ENCODE data around the gene NUP98. TPM values are rescaled to one million over a fixed set of nuclear protein-coding genes. Genes with fewer than 3 reads are reported as not detected.

Gene NUP98
- total and polyA plus RNA-seq, 2 of the 13 experiments (the other 11 are each of a cell fraction or from before 2014, with no cell fraction given) = 76.6 to 85.3 TPM

DNA sequence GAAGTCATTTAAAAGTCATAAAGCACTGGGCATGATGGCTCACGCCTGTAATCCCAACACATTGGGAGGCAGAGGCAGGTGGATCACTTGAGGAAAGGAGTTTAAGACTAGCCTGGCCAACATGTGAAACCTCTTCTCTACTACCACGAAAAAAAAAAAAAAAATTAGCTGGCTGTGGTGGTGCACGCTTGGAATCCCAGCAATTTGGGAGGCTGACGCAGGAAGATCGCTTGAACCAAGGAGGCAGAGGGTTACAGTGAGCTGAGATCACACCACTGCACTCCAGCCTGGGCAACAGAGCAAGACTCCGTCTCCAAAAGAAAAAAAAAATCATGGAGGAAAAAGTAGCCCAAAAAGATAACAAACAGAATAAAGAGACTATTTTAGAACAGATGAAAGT lies 42.2 kb downstream of the NUP98 start:
- Histone ChIP-seq H3K4me3 (replicated peaks in 1 of 3; ENCODE audit: insufficient read depth in 1 of 3, low read depth in 2 of 3, low read length in 3 of 3) (no peak overlapping the region), H3K27me3 (ENCODE audit: control insufficient read depth in 1 of 2, insufficient read depth in 2 of 2, low read length in 2 of 2) (no peaks in the 10 kb centered on the region), H3K79me2 (ENCODE audit: insufficient read depth, low read length) (no peaks in the 10 kb centered on the region), H3K4me1 (ENCODE audit: insufficient read depth, low read length) (no peaks in the 10 kb centered on the region), H3K36me3 (replicated peaks in 1 of 2; ENCODE audit: control insufficient read depth in 1 of 2, insufficient read depth in 2 of 2, low read length in 2 of 2) (peaks cover 18 to 67% of the 10 kb centered on the region in 2 experiments), H3K9me3 (ENCODE audit: low read length) (no peaks in the 10 kb centered on the region), H2AFZ (ENCODE audit: low read length) (no peak overlapping the region), H3K9ac (ENCODE audit: insufficient read depth, low read depth, low read length) (no peak overlapping the region), H4K20me1 (ENCODE audit: insufficient read depth, low read length) (no peaks in the 10 kb centered on the region), H3K27ac (ENCODE audit: extremely low read length, insufficient read depth, low read length) (no peak overlapping the region), H3K4me2 (ENCODE audit: low read depth, low read length) (no peak overlapping the region)
- no TSS peak for BruUV-seq (replicated peaks)
- FAIRE-seq (no peak), DNase-seq (ENCODE audit: low spot score) (no peak), ATAC-seq (no peak)
- ChIA-PET CTCF (ENCODE audit: low intra/inter-chr PET ratio, low total read pairs) (no interaction called here), POLR2A (no interaction called here)
- intact Hi-C loops (cut with micrococcal nuclease; ENCODE audit: unreplicated experiment) = no loop called here
- in situ Hi-C loops (cut with HindIII; ENCODE audit: extremely low pct_ligation_motif_present, low pct_unique_long_range_greater_than_20kb) = no loop called here
- 97% methylated on average over 6 of the region's 6 CpGs for WGBS (ENCODE audit: low lambda C conversion rate)
- TF ChIP-seq ZNF20 (CRISPR knock-in tag; IDR thresholded peaks at IDR 0.05) (no peak), ZBTB7B (CRISPR knock-in tag; IDR thresholded peaks at IDR 0.05) (no peak), U2AF2 (IDR thresholded peaks at IDR 0.05; ENCODE audit: low read depth, low read length) (no peak), RXRB (CRISPR knock-in tag; IDR thresholded peaks at IDR 0.05; ENCODE audit: borderline replicate concordance) (no peak), ZNF781 (CRISPR knock-in tag; IDR thresholded peaks at IDR 0.05; ENCODE audit: borderline replicate concordance, not compliant biosample characterization) (no peak), TEAD2 (CRISPR knock-in tag; IDR thresholded peaks at IDR 0.05) (no peak), CENPT (CRISPR knock-in tag; IDR thresholded peaks at IDR 0.05; ENCODE audit: low read depth) (no peak), ZNF713 (CRISPR knock-in tag; IDR thresholded peaks at IDR 0.05) (no peak), SP4 (CRISPR knock-in tag; IDR thresholded peaks at IDR 0.05) (no peak)
- TF ChIP-seq, protein P1, sequence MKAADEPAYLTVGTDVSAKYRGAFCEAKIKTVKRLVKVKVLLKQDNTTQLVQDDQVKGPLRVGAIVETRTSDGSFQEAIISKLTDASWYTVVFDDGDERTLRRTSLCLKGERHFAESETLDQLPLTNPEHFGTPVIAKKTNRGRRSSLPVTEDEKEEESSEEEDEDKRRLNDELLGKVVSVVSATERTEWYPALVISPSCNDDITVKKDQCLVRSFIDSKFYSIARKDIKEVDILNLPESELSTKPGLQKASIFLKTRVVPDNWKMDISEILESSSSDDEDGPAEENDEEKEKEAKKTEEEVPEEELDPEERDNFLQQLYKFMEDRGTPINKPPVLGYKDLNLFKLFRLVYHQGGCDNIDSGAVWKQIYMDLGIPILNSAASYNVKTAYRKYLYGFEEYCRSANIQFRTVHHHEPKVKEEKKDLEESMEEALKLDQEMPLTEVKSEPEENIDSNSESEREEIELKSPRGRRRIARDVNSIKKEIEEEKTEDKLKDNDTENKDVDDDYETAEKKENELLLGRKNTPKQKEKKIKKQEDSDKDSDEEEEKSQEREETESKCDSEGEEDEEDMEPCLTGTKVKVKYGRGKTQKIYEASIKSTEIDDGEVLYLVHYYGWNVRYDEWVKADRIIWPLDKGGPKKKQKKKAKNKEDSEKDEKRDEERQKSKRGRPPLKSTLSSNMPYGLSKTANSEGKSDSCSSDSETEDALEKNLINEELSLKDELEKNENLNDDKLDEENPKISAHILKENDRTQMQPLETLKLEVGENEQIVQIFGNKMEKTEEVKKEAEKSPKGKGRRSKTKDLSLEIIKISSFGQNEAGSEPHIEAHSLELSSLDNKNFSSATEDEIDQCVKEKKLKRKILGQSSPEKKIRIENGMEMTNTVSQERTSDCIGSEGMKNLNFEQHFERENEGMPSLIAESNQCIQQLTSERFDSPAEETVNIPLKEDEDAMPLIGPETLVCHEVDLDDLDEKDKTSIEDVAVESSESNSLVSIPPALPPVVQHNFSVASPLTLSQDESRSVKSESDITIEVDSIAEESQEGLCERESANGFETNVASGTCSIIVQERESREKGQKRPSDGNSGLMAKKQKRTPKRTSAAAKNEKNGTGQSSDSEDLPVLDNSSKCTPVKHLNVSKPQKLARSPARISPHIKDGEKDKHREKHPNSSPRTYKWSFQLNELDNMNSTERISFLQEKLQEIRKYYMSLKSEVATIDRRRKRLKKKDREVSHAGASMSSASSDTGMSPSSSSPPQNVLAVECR (CRISPR knock-in tag; IDR thresholded peaks at IDR 0.05; ENCODE audit: borderline replicate concordance) = no peak
- TF ChIP-seq, protein P2, sequence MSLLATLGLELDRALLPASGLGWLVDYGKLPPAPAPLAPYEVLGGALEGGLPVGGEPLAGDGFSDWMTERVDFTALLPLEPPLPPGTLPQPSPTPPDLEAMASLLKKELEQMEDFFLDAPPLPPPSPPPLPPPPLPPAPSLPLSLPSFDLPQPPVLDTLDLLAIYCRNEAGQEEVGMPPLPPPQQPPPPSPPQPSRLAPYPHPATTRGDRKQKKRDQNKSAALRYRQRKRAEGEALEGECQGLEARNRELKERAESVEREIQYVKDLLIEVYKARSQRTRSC (CRISPR knock-in tag; IDR thresholded peaks at IDR 0.05; ENCODE audit: low read depth) = no peak
- TF ChIP-seq, protein P3, sequence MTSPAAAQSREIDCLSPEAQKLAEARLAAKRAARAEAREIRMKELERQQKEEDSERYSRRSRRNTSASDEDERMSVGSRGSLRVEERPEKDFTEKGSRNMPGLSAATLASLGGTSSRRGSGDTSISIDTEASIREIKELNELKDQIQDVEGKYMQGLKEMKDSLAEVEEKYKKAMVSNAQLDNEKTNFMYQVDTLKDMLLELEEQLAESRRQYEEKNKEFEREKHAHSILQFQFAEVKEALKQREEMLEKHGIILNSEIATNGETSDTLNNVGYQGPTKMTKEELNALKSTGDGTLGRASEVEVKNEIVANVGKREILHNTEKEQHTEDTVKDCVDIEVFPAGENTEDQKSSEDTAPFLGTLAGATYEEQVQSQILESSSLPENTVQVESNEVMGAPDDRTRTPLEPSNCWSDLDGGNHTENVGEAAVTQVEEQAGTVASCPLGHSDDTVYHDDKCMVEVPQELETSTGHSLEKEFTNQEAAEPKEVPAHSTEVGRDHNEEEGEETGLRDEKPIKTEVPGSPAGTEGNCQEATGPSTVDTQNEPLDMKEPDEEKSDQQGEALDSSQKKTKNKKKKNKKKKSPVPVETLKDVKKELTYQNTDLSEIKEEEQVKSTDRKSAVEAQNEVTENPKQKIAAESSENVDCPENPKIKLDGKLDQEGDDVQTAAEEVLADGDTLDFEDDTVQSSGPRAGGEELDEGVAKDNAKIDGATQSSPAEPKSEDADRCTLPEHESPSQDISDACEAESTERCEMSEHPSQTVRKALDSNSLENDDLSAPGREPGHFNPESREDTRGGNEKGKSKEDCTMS (CRISPR knock-in tag; conservative IDR thresholded peaks at IDR 0.05) = no peak
- TF ChIP-seq, protein P4, sequence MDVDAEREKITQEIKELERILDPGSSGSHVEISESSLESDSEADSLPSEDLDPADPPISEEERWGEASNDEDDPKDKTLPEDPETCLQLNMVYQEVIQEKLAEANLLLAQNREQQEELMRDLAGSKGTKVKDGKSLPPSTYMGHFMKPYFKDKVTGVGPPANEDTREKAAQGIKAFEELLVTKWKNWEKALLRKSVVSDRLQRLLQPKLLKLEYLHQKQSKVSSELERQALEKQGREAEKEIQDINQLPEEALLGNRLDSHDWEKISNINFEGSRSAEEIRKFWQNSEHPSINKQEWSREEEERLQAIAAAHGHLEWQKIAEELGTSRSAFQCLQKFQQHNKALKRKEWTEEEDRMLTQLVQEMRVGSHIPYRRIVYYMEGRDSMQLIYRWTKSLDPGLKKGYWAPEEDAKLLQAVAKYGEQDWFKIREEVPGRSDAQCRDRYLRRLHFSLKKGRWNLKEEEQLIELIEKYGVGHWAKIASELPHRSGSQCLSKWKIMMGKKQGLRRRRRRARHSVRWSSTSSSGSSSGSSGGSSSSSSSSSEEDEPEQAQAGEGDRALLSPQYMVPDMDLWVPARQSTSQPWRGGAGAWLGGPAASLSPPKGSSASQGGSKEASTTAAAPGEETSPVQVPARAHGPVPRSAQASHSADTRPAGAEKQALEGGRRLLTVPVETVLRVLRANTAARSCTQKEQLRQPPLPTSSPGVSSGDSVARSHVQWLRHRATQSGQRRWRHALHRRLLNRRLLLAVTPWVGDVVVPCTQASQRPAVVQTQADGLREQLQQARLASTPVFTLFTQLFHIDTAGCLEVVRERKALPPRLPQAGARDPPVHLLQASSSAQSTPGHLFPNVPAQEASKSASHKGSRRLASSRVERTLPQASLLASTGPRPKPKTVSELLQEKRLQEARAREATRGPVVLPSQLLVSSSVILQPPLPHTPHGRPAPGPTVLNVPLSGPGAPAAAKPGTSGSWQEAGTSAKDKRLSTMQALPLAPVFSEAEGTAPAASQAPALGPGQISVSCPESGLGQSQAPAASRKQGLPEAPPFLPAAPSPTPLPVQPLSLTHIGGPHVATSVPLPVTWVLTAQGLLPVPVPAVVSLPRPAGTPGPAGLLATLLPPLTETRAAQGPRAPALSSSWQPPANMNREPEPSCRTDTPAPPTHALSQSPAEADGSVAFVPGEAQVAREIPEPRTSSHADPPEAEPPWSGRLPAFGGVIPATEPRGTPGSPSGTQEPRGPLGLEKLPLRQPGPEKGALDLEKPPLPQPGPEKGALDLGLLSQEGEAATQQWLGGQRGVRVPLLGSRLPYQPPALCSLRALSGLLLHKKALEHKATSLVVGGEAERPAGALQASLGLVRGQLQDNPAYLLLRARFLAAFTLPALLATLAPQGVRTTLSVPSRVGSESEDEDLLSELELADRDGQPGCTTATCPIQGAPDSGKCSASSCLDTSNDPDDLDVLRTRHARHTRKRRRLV (CRISPR knock-in tag; IDR thresholded peaks at IDR 0.05) = no peak
